ENCODE results near the gene PES1.

- TF ChIP-seq POLR2A (IDR thresholded peaks at IDR 0.05) = no peak
- TF ChIP-seq CTCF (IDR thresholded peaks at IDR 0.05) = no peak
- TF ChIP-seq POLR2AphosphoS5 (IDR thresholded peaks at IDR 0.05; ENCODE audit: insufficient read depth in 1 of 2, low read depth in 1 of 2) = no peak
These were observed 52.3 kb downstream of the PES1 start for GRCh38 chr22:30539368-30539767.

All from vagina (tissue), 2 donors.